ENCODE measurements around the gene PCDHGC4.

PCDHGC4 gene
- long read RNA-seq, donor 1, full-length matches to known transcripts: 4 of 4 reads
- long read RNA-seq, donor 1, partial matches to known transcripts: 0 of 4 reads
- long read RNA-seq, donor 1, other reads (novel, unspliced or antisense): 0 of 4 reads
- long read RNA-seq, donor 2: 0 reads
- long read RNA-seq, donor 3, partial matches to known transcripts: 0 of 3 reads
- long read RNA-seq, donor 3, other reads (novel, unspliced or antisense): 0 of 3 reads
- long read RNA-seq, donor 4, partial matches to known transcripts: 0 of 4 reads
- long read RNA-seq, donor 4, other reads (novel, unspliced or antisense): 0 of 4 reads
- long read RNA-seq, donor 5: 0 reads
- long read RNA-seq, donor 6, full-length matches to known transcripts: 1 of 1 reads
- long read RNA-seq, donor 6, partial matches to known transcripts: 0 of 1 reads
- long read RNA-seq, donor 6, other reads (novel, unspliced or antisense): 0 of 1 reads
- long read RNA-seq, donor 7, full-length matches to known transcripts: 5 of 5 reads
- long read RNA-seq, donor 7, partial matches to known transcripts: 0 of 5 reads
- long read RNA-seq, donor 7, other reads (novel, unspliced or antisense): 0 of 5 reads
- long read RNA-seq, donor 8, full-length matches to known transcripts: 4 of 4 reads
- long read RNA-seq, donor 8, partial matches to known transcripts: 0 of 4 reads
- long read RNA-seq, donor 8, other reads (novel, unspliced or antisense): 0 of 4 reads

- DNase-seq: peak; percentile 72
Measured at GRCh38 chr5:141484641-141485311, at the start of gene PCDHGC4. TSS of gene PCDHGC4 (plus strand) at chr5:141485030. CDS start at chr5:141485174, 144 bp downstream.

- DNase-seq: no peak
Measured at GRCh38 chr5:141437221-141437620, 47.6 kb upstream of the PCDHGC4 start.

GRCh38 chr5:141439411-141440141 lies 45.3 kb upstream of the PCDHGC4 start:
- no peak for DNase-seq

GRCh38 chr5:141440341-141440740 lies 44.5 kb upstream of the PCDHGC4 start:
- no peak for DNase-seq

GRCh38 chr5:141441571-141442170 lies 43.2 kb upstream of the PCDHGC4 start:
- no peak for DNase-seq

GRCh38 chr5:141465351-141465750 lies 19.5 kb upstream of the PCDHGC4 start:
- DNase-seq: no peak

GRCh38 chr5:141475625-141476131 lies 9.2 kb upstream of the PCDHGC4 start, which contains the start of gene PCDHGC3:
TSS of gene PCDHGC3 (plus strand) at chr5:141475966. CDS start at chr5:141476117, 151 bp downstream.
- DNase-seq: no peak

GRCh38 chr5:141476132-141476911 lies 8.5 kb upstream of the PCDHGC4 start:
- peak; percentile 89 for DNase-seq

- DNase-seq: no peak
Measured at GRCh38 chr5:141477044-141477575, 7.7 kb upstream of the PCDHGC4 start.

- DNase-seq: peak; percentile 60
Measured at GRCh38 chr5:141477815-141478214, 7.0 kb upstream of the PCDHGC4 start.

- no peak for DNase-seq
Measured at GRCh38 chr5:141478321-141478945, 6.4 kb upstream of the PCDHGC4 start.

- no peak for DNase-seq
Measured at GRCh38 chr5:141479776-141480175, 5.1 kb upstream of the PCDHGC4 start.

- DNase-seq: no peak
Measured at GRCh38 chr5:141483902-141484301, 928 bp upstream of the PCDHGC4 start.

- DNase-seq: no peak
Measured at GRCh38 chr5:141484310-141484640, 555 bp upstream of the PCDHGC4 start.

GRCh38 chr5:141485321-141486055 lies 658 bp downstream of the PCDHGC4 start:
- DNase-seq: no peak

- no peak for DNase-seq
Measured at GRCh38 chr5:141486091-141486490, 1.3 kb downstream of the PCDHGC4 start.

- DNase-seq: no peak
Measured at GRCh38 chr5:141487131-141487530, 2.3 kb downstream of the PCDHGC4 start.

- no peak for DNase-seq
Measured at GRCh38 chr5:141488591-141489561, 4.0 kb downstream of the PCDHGC4 start, which contains the start of gene PCDHGC5. TSS of gene PCDHGC5 (plus strand) at chr5:141489081. CDS start at chr5:141489241, 160 bp downstream.
